CD4-positive, alpha-beta memory T cell (primary cell): ENCODE results near the gene EIF3B. TPM values are rescaled to one million over a fixed set of nuclear protein-coding genes. Genes with fewer than 3 reads are reported as not detected.
"Not testable (repeated sequence)": the region's sequence is repeated elsewhere in the genome, so short reads cannot be mapped to it uniquely, and the experiment has no call there.

Experiments used
- CTCF ChIA-PET: fragments of 350-600 bp; sonication (Branson Sonifier 250); formaldehyde crosslinking; loops from one replicate; lab custom pipeline; 2021; ENCODE audit warnings: inconsistent platforms; ENCODE audit not compliant: partially characterized antibody; lab: Charles Lee
- POLR2A ChIA-PET: fragments of 350-600 bp; sonication (Branson Sonifier 250); formaldehyde crosslinking; loops from one replicate; lab custom pipeline; 2021; ENCODE audit not compliant: partially characterized antibody; lab: Charles Lee
- DNase-seq, 5 donors: peaks; one replicate each; pipeline versions ENCODE4 v3.0.0 to v3.0.0-alpha.2; 2020 to 2022; ENCODE audit warnings: mixed read lengths in 1 of 5
- H3K27ac ChIP-seq: one replicate; pipeline ENCODE4 v1.7.0; 2013; ENCODE audit warnings: low read depth, low read length
- H3K27me3 ChIP-seq: 2 replicates; pipeline ENCODE4 v1.7.0; 2013; ENCODE audit warnings: mild to moderate bottlenecking, low read length, moderate library complexity; ENCODE audit not compliant: insufficient read depth
- H3K36me3 ChIP-seq: 2 replicates; pipeline ENCODE4 v1.7.0; 2013; ENCODE audit warnings: mild to moderate bottlenecking, low read length, moderate library complexity; ENCODE audit not compliant: insufficient read depth
- H3K4me1 ChIP-seq: 2 replicates; pipeline ENCODE4 v1.7.0; 2013; ENCODE audit warnings: mild to moderate bottlenecking, low read length, moderate library complexity; ENCODE audit not compliant: insufficient read depth
- H3K4me3 ChIP-seq, 2 donors: one replicate each; pipeline ENCODE4 v1.7.0; 2013; ENCODE audit warnings: low read length in 2 of 2, mild to moderate bottlenecking in 1 of 2
- H3K9me3 ChIP-seq, 2 donors: one replicate each; pipeline ENCODE4 v1.7.0; 2013; ENCODE audit warnings: low read length in 2 of 2, control low read depth in 1 of 2; ENCODE audit not compliant: control insufficient read depth in 1 of 2
- H3K27ac Mint-ChIP-seq, 7 donors: one replicate each; pipeline ENCODE4 v1.8.0; 2020 to 2021; ENCODE audit warnings: mixed read lengths in 7 of 7, mild to moderate bottlenecking in 6 of 7, inconsistent platforms in 3 of 7, moderate library complexity in 3 of 7
- H3K27me3 Mint-ChIP-seq, 2 donors: one replicate each; pipeline ENCODE4 v1.8.0; 2020 to 2021; ENCODE audit warnings: mixed read lengths in 2 of 2
- H3K36me3 Mint-ChIP-seq, 2 donors: one replicate each; pipeline ENCODE4 v1.8.0; 2020 to 2021; ENCODE audit warnings: mixed read lengths in 2 of 2, inconsistent platforms in 1 of 2, mild to moderate bottlenecking in 1 of 2
- H3K4me1 Mint-ChIP-seq, 4 donors: one replicate each; pipeline ENCODE4 v1.8.0; 2020 to 2021; ENCODE audit warnings: mixed read lengths in 4 of 4, mild to moderate bottlenecking in 1 of 4
- H3K4me3 Mint-ChIP-seq, 8 donors: one replicate each; pipeline ENCODE4 v1.8.0; 2020 to 2021; ENCODE audit warnings: mixed read lengths in 8 of 8, mild to moderate bottlenecking in 7 of 8, moderate library complexity in 6 of 8, inconsistent platforms in 3 of 8
- H3K9me3 Mint-ChIP-seq, 8 donors: one replicate each; pipeline ENCODE4 v1.8.0; 2020 to 2021; ENCODE audit warnings: mixed read lengths in 8 of 8, mild to moderate bottlenecking in 5 of 8, inconsistent platforms in 3 of 8, moderate library complexity in 1 of 8
- intact Hi-C: fragments of 100-400 bp; cut with micrococcal nuclease; formaldehyde crosslinking; loops from one replicate; pipeline ENCODE4 v1.15.1; 2023
- polyA plus RNA-seq, 2 donors: library from polyadenylated mRNA; unstranded; fragments of 300-500 nt; fragmentation: Illumina TruSeq; gene quantifications; one replicate each; pipeline ENCODE4 v1.2.3, GENCODE V29; 2021
- total RNA-seq, 2 experiments: library from RNA; stranded (reverse); gene quantifications; one replicate each; pipeline ENCODE4 v1.2.3, GENCODE V29; 2021

EIF3B gene
- total and polyA plus RNA-seq, 4 experiments from 2014 or later: 78.7 to 138 (median 131) TPM

- no peaks in the 10 kb centered on the region for H3K36me3 ChIP-seq
- ChIA-PET POLR2A (interaction anchor here (1.0 to 1.5 kb wide), 2 partner anchors 40 to 72 kb away, joined by 5 to 6 read pairs; partner anchors contain the start of genes MRM2 and NUDT1), CTCF (interaction anchor here (0.7 kb wide), 1 partner anchor 816 kb away, joined by 3 read pairs; no protein-coding TSS in a partner anchor)
- Mint-ChIP-seq H3K4me1 (peaks cover 6 to 20% (median 10%) of the 10 kb centered on the region in 4 donors), H3K4me3 (peak overlapping the region; percentile 89 to 96 (median 93)), H3K27ac (peak overlapping the region; percentile 81 to 94 (median 90)), H3K36me3 (no peaks in the 10 kb centered on the region), H3K9me3 (no peaks in the 10 kb centered on the region), H3K27me3 (no peaks in the 10 kb centered on the region)
- H3K4me1 ChIP-seq: peaks cover 8% of the 10 kb centered on the region
- no peaks in the 10 kb centered on the region for H3K27me3 ChIP-seq
- peak overlapping the region; percentile 57 to 61 for H3K4me3 ChIP-seq
- H3K9me3 ChIP-seq: no peaks in the 10 kb centered on the region
- DNase-seq: peak in 1 of 5 donors; percentile 5
- intact Hi-C loops: loop anchor here (1.0 to 5.0 kb wide), 4 partner anchors 41 to 319 kb away; partner anchors contain the start of genes CHST12, EIF3B, MRM2 and NUDT1
- peak overlapping the region; percentile 32 for H3K27ac ChIP-seq
These were observed 41.0 kb upstream of the EIF3B start for GRCh38 chr7:2313450-2314208.

- Mint-ChIP-seq H3K4me1 (peaks cover 6 to 20% (median 10%) of the 10 kb centered on the region in 4 donors), H3K4me3 (peak within 1 kb of the TSS; percentile 89 to 96 (median 93)), H3K9me3 (no peaks in the 10 kb centered on the region), H3K36me3 (no peaks in the 10 kb centered on the region), H3K27ac (peak within 1 kb of the TSS; percentile 81 to 94 (median 90)), H3K27me3 (no peaks in the 10 kb centered on the region)
- DNase-seq: peak; percentile 93 to 98 (median 95)
- Histone ChIP-seq H3K4me1 (peaks cover 8% of the 10 kb centered on the region), H3K4me3 (peak within 1 kb of the TSS; percentile 57 to 61), H3K27me3 (no peaks in the 10 kb centered on the region), H3K27ac (peak within 1 kb of the TSS; percentile 32), H3K36me3 (no peaks in the 10 kb centered on the region), H3K9me3 (no peaks in the 10 kb centered on the region)
- intact Hi-C loops: loop anchor here (1.0 to 5.0 kb wide), 4 partner anchors 40 to 318 kb away; partner anchors contain the start of genes CHST12, EIF3B, MRM2 and NUDT1
- ChIA-PET POLR2A (interaction anchor here (1.0 to 1.5 kb wide), 2 partner anchors 39 to 72 kb away, joined by 5 to 6 read pairs; partner anchors contain the start of genes MRM2 and NUDT1), CTCF (no interaction called here)
These were observed 40.2 kb upstream of the EIF3B start, which contains the start of gene SNX8 for GRCh38 chr7:2314209-2314955. Gene SNX8, minus strand, starts transcription at chr7:2314441. Its CDS starts 20 bp downstream, at chr7:2314421.

DNA sequence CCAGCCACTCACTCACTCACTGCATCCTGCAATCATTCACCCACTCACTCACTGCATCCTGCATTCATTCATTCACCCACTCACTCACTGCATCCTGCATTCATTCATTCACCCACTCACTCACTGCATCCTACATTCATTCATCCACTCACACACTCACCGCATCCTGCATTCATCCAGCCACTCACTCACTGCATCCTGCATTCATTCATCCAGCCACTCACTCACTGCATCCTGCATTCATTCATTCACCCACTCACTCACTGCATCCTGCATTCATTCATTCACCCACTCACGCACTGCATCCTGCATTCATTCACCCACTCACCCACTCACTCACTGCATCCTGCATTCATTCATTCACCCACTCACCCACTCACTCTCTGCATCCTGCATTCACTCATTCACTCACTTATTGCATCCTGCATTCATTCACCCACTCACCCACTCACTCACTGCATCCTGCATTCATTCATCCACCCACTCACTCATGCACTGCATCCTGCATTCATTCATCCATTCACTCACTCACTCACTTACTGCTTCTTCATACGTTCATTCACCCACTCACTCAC is 39.6 kb upstream of the EIF3B start:
- POLR2A ChIA-PET, H3K27ac ChIP-seq: not testable (repeated sequence)
- intact Hi-C loops: loop anchor here (1.0 to 5.0 kb wide), 4 partner anchors 39 to 317 kb away; partner anchors contain the start of genes CHST12, EIF3B, MRM2 and NUDT1

DNA sequence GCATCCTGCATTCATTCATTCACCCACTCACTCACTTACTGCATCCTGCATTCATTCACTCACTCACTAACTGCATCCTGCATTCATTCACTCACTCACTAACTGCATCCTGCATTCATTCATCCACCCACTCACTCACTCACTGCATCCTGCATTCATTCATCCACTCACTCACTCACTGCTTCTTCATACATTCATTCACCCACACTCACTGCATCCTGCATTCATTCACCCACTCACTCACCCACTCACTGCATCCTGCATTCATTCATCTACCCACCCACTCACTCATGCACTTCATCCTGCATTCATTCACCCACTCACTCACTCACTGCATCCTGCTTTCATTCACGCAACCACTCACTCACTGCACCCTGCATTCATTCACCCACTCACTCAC is 38.8 kb upstream of the EIF3B start:
- no peaks in the 10 kb centered on the region for H3K27me3 ChIP-seq
- H3K27me3 Mint-ChIP-seq: no peaks in the 10 kb centered on the region
- H3K27ac ChIP-seq: no peak overlapping the region
- no peaks in the 10 kb centered on the region for H3K36me3 Mint-ChIP-seq
- H3K9me3 ChIP-seq: no peaks in the 10 kb centered on the region
- H3K4me3 ChIP-seq: no peak overlapping the region
- intact Hi-C loops: loop anchor here (2.0 kb wide), 1 partner anchor 87 kb away; the partner anchor contains the start of gene CHST12
- H3K27ac Mint-ChIP-seq: no peak overlapping the region
- no peak overlapping the region for H3K4me3 Mint-ChIP-seq
- H3K36me3 ChIP-seq: no peaks in the 10 kb centered on the region
- no peak for DNase-seq
- CTCF ChIA-PET: no interaction called here
- no peaks in the 10 kb centered on the region for H3K9me3 Mint-ChIP-seq
- H3K4me1 ChIP-seq: peaks cover 8% of the 10 kb centered on the region
- peaks cover 6 to 20% (median 10%) of the 10 kb centered on the region in 4 donors for H3K4me1 Mint-ChIP-seq
- POLR2A ChIA-PET: no interaction called here

More for the DNA sequence above, 39.6 kb upstream of the EIF3B start:
- H3K4me3 ChIP-seq, H3K27me3 Mint-ChIP-seq, H3K4me3 Mint-ChIP-seq, H3K36me3 Mint-ChIP-seq, H3K9me3 ChIP-seq, H3K36me3 ChIP-seq, DNase-seq, H3K27ac Mint-ChIP-seq, H3K4me1 ChIP-seq, CTCF ChIA-PET, H3K27me3 ChIP-seq, H3K9me3 Mint-ChIP-seq: not testable (repeated sequence)
- H3K4me1 Mint-ChIP-seq: peaks cover 6 to 20% (median 10%) of the 10 kb centered on the region in 4 donors

DNA sequence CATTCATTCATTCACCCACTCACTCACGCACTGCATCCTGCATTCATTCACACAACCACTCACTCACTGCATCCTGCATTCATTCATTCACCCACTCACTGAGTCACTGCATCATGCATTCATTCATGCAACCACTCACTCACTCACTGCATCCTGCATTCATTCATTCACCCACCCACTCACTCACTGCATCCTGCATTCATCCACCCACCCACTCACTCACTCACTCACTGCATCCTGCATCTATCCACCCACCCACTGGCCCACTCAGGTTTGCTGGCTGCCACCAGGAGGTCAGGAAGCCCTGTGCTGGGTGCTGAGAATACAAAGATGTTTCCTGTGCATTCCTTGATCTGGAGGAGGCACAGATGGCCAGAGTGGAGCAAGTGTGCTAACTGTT is 38.0 kb upstream of the EIF3B start:
- ChIA-PET POLR2A (no interaction called here), CTCF (no interaction called here)
- H3K4me1 ChIP-seq: peaks cover 8% of the 10 kb centered on the region
- H3K9me3 ChIP-seq: no peaks in the 10 kb centered on the region
- no peak overlapping the region for H3K27ac ChIP-seq
- Mint-ChIP-seq H3K9me3 (no peaks in the 10 kb centered on the region), H3K36me3 (no peaks in the 10 kb centered on the region), H3K27ac (no peak overlapping the region), H3K4me1 (peaks cover 6 to 20% (median 10%) of the 10 kb centered on the region in 4 donors), H3K27me3 (no peaks in the 10 kb centered on the region), H3K4me3 (no peak overlapping the region)
- no peaks in the 10 kb centered on the region for H3K36me3 ChIP-seq
- DNase-seq: no peak
- intact Hi-C loops: no loop called here
- no peak overlapping the region for H3K4me3 ChIP-seq
- H3K27me3 ChIP-seq: no peaks in the 10 kb centered on the region

GRCh38 chr7:2317556-2318293 is 36.9 kb upstream of the EIF3B start:
- POLR2A ChIA-PET: no interaction called here
- Mint-ChIP-seq H3K36me3 (no peaks in the 10 kb centered on the region), H3K27me3 (no peaks in the 10 kb centered on the region), H3K4me1 (peaks cover 4 to 12% (median 6%) of the 10 kb centered on the region in 4 donors), H3K9me3 (no peaks in the 10 kb centered on the region), H3K4me3 (peak overlapping the region in 1 of 8 donors; percentile 5), H3K27ac (peak overlapping the region in 3 of 7 donors; percentile 12 to 78 (median 23))
- CTCF ChIA-PET: interaction anchor here (0.6 to 1.4 kb wide), 3 partner anchors 9 to 133 kb away, joined by 3 read pairs; no protein-coding TSS in a partner anchor
- DNase-seq: no peak
- Histone ChIP-seq H3K27ac (no peak overlapping the region), H3K4me1 (peaks cover 8% of the 10 kb centered on the region), H3K9me3 (no peaks in the 10 kb centered on the region), H3K4me3 (no peak overlapping the region), H3K27me3 (no peaks in the 10 kb centered on the region), H3K36me3 (no peaks in the 10 kb centered on the region)
- intact Hi-C loops: no loop called here
